ENCODE data around the gene ZNF358.

The ZNF358 gene

GRCh38 chr19:7520131-7521051, 4.5 kb downstream of the ZNF358 start:
- DNase-seq (ENCODE audit: low read depth), result no peak

- DNase-seq (ENCODE audit: low read depth), result no peak
These were observed 5.7 kb downstream of the ZNF358 start for GRCh38 chr19:7521551-7522071.

GRCh38 chr19:7522072-7522922, 6.4 kb downstream of the ZNF358 start, which contains the start of gene MCOLN1:
TSS of gene MCOLN1 (plus strand) at chr19:7522624. CDS start at chr19:7522751, 127 bp downstream.
- peak; percentile 99 for DNase-seq (ENCODE audit: low read depth)

- no peak for DNase-seq (ENCODE audit: low read depth)
These were observed 7.2 kb downstream of the ZNF358 start for GRCh38 chr19:7522923-7523667.

- no peak for DNase-seq (ENCODE audit: low read depth)
These were observed 8.6 kb downstream of the ZNF358 start for GRCh38 chr19:7524523-7524922.

GRCh38 chr19:7524992-7525739, 9.3 kb downstream of the ZNF358 start:
- no peak for DNase-seq (ENCODE audit: low read depth)

GRCh38 chr19:7526059-7526929, 10.4 kb downstream of the ZNF358 start:
- DNase-seq (ENCODE audit: low read depth), result no peak

GRCh38 chr19:7527516-7528191, 11.8 kb downstream of the ZNF358 start:
- DNase-seq (ENCODE audit: low read depth), result no peak

- DNase-seq (ENCODE audit: low read depth), result no peak
These were observed 12.3 kb downstream of the ZNF358 start for GRCh38 chr19:7528192-7528519.

GRCh38 chr19:7528522-7529245, 12.8 kb downstream of the ZNF358 start:
- DNase-seq (ENCODE audit: low read depth), result no peak

- no peak for DNase-seq (ENCODE audit: low read depth)
These were observed 13.3 kb downstream of the ZNF358 start for GRCh38 chr19:7529246-7529600.

GRCh38 chr19:7529610-7530490, 13.9 kb downstream of the ZNF358 start:
- DNase-seq (ENCODE audit: low read depth), result no peak

GRCh38 chr19:7533281-7533885, 17.5 kb downstream of the ZNF358 start:
- DNase-seq (ENCODE audit: low read depth), result no peak

GRCh38 chr19:7533925-7534480, 18.1 kb downstream of the ZNF358 start:
- peak; percentile 78 for DNase-seq (ENCODE audit: low read depth)

GRCh38 chr19:7534531-7535046, 18.7 kb downstream of the ZNF358 start:
- no peak for DNase-seq (ENCODE audit: low read depth)

GRCh38 chr19:7535047-7535997, 19.4 kb downstream of the ZNF358 start, which contains the start of gene PNPLA6:
TSS of gene PNPLA6 (plus strand) at chr19:7535717. CDS start at chr19:7535789, 72 bp downstream.
- peak; percentile 88 for DNase-seq (ENCODE audit: low read depth)

All from activated gamma-delta T cell treated with anti-CD3 and anti-CD28 coated beads, Interleukin-2, amount 50 U/mL, for 16 hours (primary cell).